ENCODE data around the gene PTDSS2. TPM values are rescaled to one million over a fixed set of nuclear protein-coding genes. Genes with fewer than 3 reads are reported as not detected.
A peak's percentile ranks its signal among the peaks of the same experiment; 100 is the strongest.

The PTDSS2 gene
- total RNA-seq, 4 donors from 2014 or later: 33.0 to 45.2 (median 39.0) TPM

GRCh38 chr11:441043-441417 is 9.0 kb upstream of the PTDSS2 start:
- DNase-seq (ENCODE audit: low spot score) (no peak), ATAC-seq (ENCODE audit: low FRiP score) (no peak)
- TF ChIP-seq CTCF (IDR thresholded peaks at IDR 0.05): no peak

- no peak for DNase-seq (ENCODE audit: low spot score)
- ATAC-seq (ENCODE audit: low FRiP score): peak; percentile 11
- TF ChIP-seq CTCF (IDR thresholded peaks at IDR 0.05): no peak
Measured at GRCh38 chr11:441418-442274, 8.4 kb upstream of the PTDSS2 start, which contains the start of gene ANO9. TSS of gene ANO9 (minus strand) at chr11:442011. CDS start at chr11:441926, 85 bp downstream.

- no peak for DNase-seq (ENCODE audit: low spot score)
- ATAC-seq (ENCODE audit: low FRiP score): no peak
- TF ChIP-seq CTCF (IDR thresholded peaks at IDR 0.05): no peak
Measured at GRCh38 chr11:442611-443081, 7.4 kb upstream of the PTDSS2 start.

DNA sequence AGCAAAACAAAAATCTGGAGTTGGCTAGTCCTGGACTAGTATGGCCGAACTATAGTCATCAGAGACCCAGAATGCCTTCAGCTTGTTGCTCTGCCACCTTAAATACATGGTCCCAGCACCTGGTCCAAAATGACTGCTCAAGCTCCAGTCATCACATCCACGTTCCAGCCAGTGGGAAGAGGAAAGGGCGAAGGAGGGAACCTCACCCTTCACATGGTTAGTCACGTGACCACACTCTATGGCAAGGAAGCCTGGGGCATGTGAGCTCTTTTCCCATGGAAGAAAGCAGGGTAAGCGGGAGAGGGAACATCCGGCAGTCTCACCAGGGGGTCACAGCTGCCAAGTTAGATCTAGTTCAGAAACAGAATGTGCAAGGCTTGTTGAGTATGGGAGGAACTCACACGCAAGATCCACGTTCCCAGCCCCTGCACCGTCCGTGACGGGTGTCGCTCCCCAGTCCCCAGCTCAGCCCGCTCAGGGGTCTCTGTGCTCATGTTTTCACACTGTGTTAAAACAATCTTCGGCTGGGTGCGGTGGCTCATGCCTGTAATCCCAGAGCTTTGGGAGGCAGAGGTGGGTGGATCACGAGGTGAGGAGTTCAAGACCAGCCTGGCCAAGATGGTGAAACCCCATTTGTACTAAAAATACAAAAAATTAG is 6.4 kb upstream of the PTDSS2 start:
- DNase-seq (ENCODE audit: low spot score) (no peak), ATAC-seq (ENCODE audit: low FRiP score) (no peak)
- TF ChIP-seq CTCF (IDR thresholded peaks at IDR 0.05): no peak

DNA sequence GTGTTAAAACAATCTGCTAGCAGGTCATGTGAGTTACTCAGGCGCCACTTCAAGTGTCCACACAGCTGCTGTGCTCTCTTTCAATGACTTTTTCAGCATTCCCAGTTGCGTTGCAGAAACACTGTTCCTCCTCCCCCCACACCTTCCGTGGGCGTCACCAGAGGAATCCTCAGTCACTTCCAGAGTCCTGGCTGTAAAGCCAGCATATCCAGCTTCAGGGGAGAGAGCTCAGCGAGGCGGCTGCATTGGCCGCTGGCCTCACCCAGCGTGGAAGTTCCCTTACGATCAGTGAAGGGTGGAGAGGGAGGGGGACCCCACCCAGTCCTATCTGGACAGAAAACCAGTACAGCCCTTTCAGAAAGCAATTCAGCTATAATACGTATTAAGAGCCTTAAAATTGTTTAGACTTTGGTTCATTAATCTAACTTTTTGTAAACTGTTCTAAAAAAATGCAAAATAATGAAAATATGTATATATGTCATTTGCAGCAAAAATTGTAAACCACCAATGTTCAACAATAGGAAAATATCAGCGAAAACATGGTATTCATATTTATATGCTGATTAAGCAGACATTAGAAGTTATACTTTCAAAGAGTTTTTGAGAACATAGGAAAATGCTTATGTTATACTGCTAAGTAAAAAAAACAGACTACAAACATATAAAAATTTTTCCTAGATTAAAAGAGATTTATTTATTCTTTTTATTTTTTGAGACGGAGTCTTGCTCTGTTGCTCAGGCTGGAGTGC is 5.5 kb upstream of the PTDSS2 start:
- DNase-seq (ENCODE audit: low spot score) (no peak), ATAC-seq (ENCODE audit: low FRiP score) (no peak)
- TF ChIP-seq CTCF (IDR thresholded peaks at IDR 0.05): no peak

GRCh38 chr11:445765-446588 is 4.1 kb upstream of the PTDSS2 start:
- TF ChIP-seq CTCF (IDR thresholded peaks at IDR 0.05): no peak
- ATAC-seq (ENCODE audit: low FRiP score) (no peak), DNase-seq (ENCODE audit: low spot score) (no peak)
